Measurements from ENCODE around the gene LRCH4. TPM values are rescaled to one million over a fixed set of nuclear protein-coding genes. Genes with fewer than 3 reads are reported as not detected.
"Not testable (repeated sequence)": the region's sequence is repeated elsewhere in the genome, so short reads cannot be mapped to it uniquely, and the experiment has no call there.

Gene LRCH4
- total RNA-seq, 1 donor from 2014 or later, result 27.3 TPM

- intact Hi-C loops (cut with micrococcal nuclease), result no loop called here
- ATAC-seq, result no peak
- no peak for DNase-seq
Observed at GRCh38 chr7:100572281-100572948, 13.5 kb downstream of the LRCH4 start.

GRCh38 chr7:100571829-100572116 is 14.2 kb downstream of the LRCH4 start:
- intact Hi-C loops (cut with micrococcal nuclease), result no loop called here
- no peak for ATAC-seq
- DNase-seq, result no peak

GRCh38 chr7:100570954-100571828 is 14.7 kb downstream of the LRCH4 start:
- ATAC-seq (no peak), DNase-seq (no peak)
- intact Hi-C loops (cut with micrococcal nuclease), result no loop called here

- peak; percentile 51 for ATAC-seq
- peak; percentile 62 for DNase-seq
- intact Hi-C loops (cut with micrococcal nuclease), result no loop called here
Observed at GRCh38 chr7:100568896-100569844, 16.8 kb downstream of the LRCH4 start.

- no peak for DNase-seq
- no peak for ATAC-seq
- intact Hi-C loops (cut with micrococcal nuclease), result no loop called here
Observed at GRCh38 chr7:100568176-100568895, 17.6 kb downstream of the LRCH4 start.

GRCh38 chr7:100567751-100568175 is 18.2 kb downstream of the LRCH4 start:
- no peak for DNase-seq
- intact Hi-C loops (cut with micrococcal nuclease), result no loop called here

GRCh38 chr7:100567031-100567730 is 18.7 kb downstream of the LRCH4 start:
- ATAC-seq, result no peak
- intact Hi-C loops (cut with micrococcal nuclease), result no loop called here

More at GRCh38 chr7:100567751-100568175, 18.2 kb downstream of the LRCH4 start:
- no peak for ATAC-seq

GRCh38 chr7:100566018-100566531 is 19.9 kb downstream of the LRCH4 start:
- DNase-seq (no peak), ATAC-seq (no peak)
- intact Hi-C loops (cut with micrococcal nuclease), result no loop called here

More at GRCh38 chr7:100567031-100567730, 18.7 kb downstream of the LRCH4 start:
- DNase-seq, result no peak

GRCh38 chr7:100565133-100565571 is 20.8 kb downstream of the LRCH4 start:
- no peak for ATAC-seq
- no peak for DNase-seq
- intact Hi-C loops (cut with micrococcal nuclease), result no loop called here

GRCh38 chr7:100564405-100564804 is 21.5 kb downstream of the LRCH4 start:
- DNase-seq; ATAC-seq; intact Hi-C loops (cut with micrococcal nuclease): not testable (repeated sequence)

GRCh38 chr7:100563809-100564400 is 22.0 kb downstream of the LRCH4 start:
- intact Hi-C loops (cut with micrococcal nuclease), result no loop called here
- DNase-seq, result peak; percentile 90

GRCh38 chr7:100563100-100563564 is 22.8 kb downstream of the LRCH4 start:
- ATAC-seq (no peak), DNase-seq (no peak)
- intact Hi-C loops (cut with micrococcal nuclease), result no loop called here

More at GRCh38 chr7:100563809-100564400, 22.0 kb downstream of the LRCH4 start:
- peak; percentile 69 for ATAC-seq

- intact Hi-C loops (cut with micrococcal nuclease), result no loop called here
- ATAC-seq (no peak), DNase-seq (no peak)
Observed at GRCh38 chr7:100562195-100563099, 23.5 kb downstream of the LRCH4 start.

- no peak for ATAC-seq
- DNase-seq, result no peak
- intact Hi-C loops (cut with micrococcal nuclease), result no loop called here
Observed at GRCh38 chr7:100561491-100562194, 24.3 kb downstream of the LRCH4 start.

- intact Hi-C loops (cut with micrococcal nuclease), result no loop called here
- ATAC-seq, result no peak
- no peak for DNase-seq
Observed at GRCh38 chr7:100559127-100559526, 26.8 kb downstream of the LRCH4 start.

- intact Hi-C loops (cut with micrococcal nuclease), result no loop called here
- no peak for DNase-seq
- no peak for ATAC-seq
Observed at GRCh38 chr7:100556541-100556940, 29.4 kb downstream of the LRCH4 start.

Measured in left ventricle myocardium superior (tissue), 1 donor.